Breast epithelium (tissue), 3 donors: Measurements from ENCODE around the gene TEX22.

ENCODE experiments used
- CTCF ChIP-seq, 3 donors: fragments of 450-650 bp; IDR thresholded peaks; one replicate each; pipeline ENCODE4 v1.5.1; 2016 to 2017; ENCODE audit warnings: antibody characterized with exemption in 3 of 3, mild to moderate bottlenecking in 3 of 3, moderate library complexity in 3 of 3
- POLR2AphosphoS5 ChIP-seq, 3 donors: sonication (generic); formaldehyde crosslinking; IDR thresholded peaks; one replicate each; pipeline ENCODE4 v1.6.1; 2017; ENCODE audit warnings: antibody characterized with exemption in 3 of 3

- no peak for TF ChIP-seq POLR2AphosphoS5 (IDR thresholded peaks at IDR 0.05)
- TF ChIP-seq CTCF (IDR thresholded peaks at IDR 0.05) = no peak
Observed at GRCh38 chr14:105408592-105408991, 10.3 kb downstream of the TEX22 start.
